OCI-LY1 (cell line): ENCODE results near the gene SH3YL1.

Experiments used
- H2AFZ ChIP-seq: fragments of 200-600 bp; sonication (generic), shearing (Covaris generic); 2 replicates; pipeline ENCODE4 v1.6.0; 2014; ENCODE audit warnings: antibody characterized with exemption, mild to moderate bottlenecking, low read length
- H3F3A ChIP-seq: fragments of 200-600 bp; sonication (generic), shearing (Covaris generic); 2 replicates; pipeline ENCODE4 v1.6.0; 2014; ENCODE audit warnings: mild to moderate bottlenecking, antibody characterized with exemption, low read length, moderate library complexity; ENCODE audit not compliant: insufficient read depth
- H3K27ac ChIP-seq: fragments of 200-600 bp; sonication (generic); 2 replicates; pipeline ENCODE4 v1.5.1; 2014; ENCODE audit warnings: low read length, mixed run types, mild to moderate bottlenecking, low read depth; ENCODE audit not compliant: poor library complexity, severe bottlenecking
- H3K27me3 ChIP-seq: fragments of 200-600 bp; sonication (generic); 2 replicates; pipeline ENCODE4 v1.6.0; 2014; ENCODE audit warnings: antibody characterized with exemption, mild to moderate bottlenecking, low read length, moderate library complexity; ENCODE audit not compliant: insufficient read depth
- H3K36me3 ChIP-seq: fragments of 200-600 bp; sonication (generic); 2 replicates; pipeline ENCODE4 v1.6.1; 2014; ENCODE audit warnings: mild to moderate bottlenecking, antibody characterized with exemption, low read length, moderate library complexity, mixed read lengths; ENCODE audit not compliant: insufficient read depth
- H3K4me1 ChIP-seq: fragments of 200-600 bp; sonication (generic); 2 replicates; pipeline ENCODE4 v1.5.1; 2014; ENCODE audit warnings: mild to moderate bottlenecking, low read length, moderate library complexity; ENCODE audit not compliant: insufficient read depth, severe bottlenecking
- H3K4me2 ChIP-seq: fragments of 200-600 bp; sonication (generic), shearing (Covaris generic); 2 replicates; pipeline ENCODE4 v1.6.1; 2014; ENCODE audit warnings: low read length
- H3K4me3 ChIP-seq: fragments of 200-600 bp; sonication (generic); 2 replicates; pipeline ENCODE4 v1.5.1; 2014; ENCODE audit warnings: low read length, low read depth, mild to moderate bottlenecking, mixed read lengths; ENCODE audit not compliant: poor library complexity, severe bottlenecking
- H3K79me2 ChIP-seq: fragments of 200-600 bp; shearing (Covaris generic); 2 replicates; pipeline ENCODE4 v1.6.1; 2016; ENCODE audit warnings: mixed run types, low read length, mixed read lengths; ENCODE audit not compliant: insufficient read depth
- H3K9ac ChIP-seq: fragments of 200-600 bp; sonication (generic), shearing (Covaris generic); 2 replicates; pipeline ENCODE4 v1.6.1; 2014; ENCODE audit warnings: mild to moderate bottlenecking, low read length, mixed read lengths
- H3K9me2 ChIP-seq: fragments of 200-600 bp; sonication (generic), shearing (Covaris generic); 2 replicates; pipeline ENCODE4 v1.6.1; 2014; ENCODE audit warnings: low read depth, mild to moderate bottlenecking, low read length, mixed read lengths
- H3K9me3 ChIP-seq: fragments of 200-600 bp; shearing (Covaris generic); 2 replicates; pipeline ENCODE4 v1.6.1; 2014; ENCODE audit warnings: low read length, mixed read lengths
- H4K20me1 ChIP-seq: fragments of 200-600 bp; sonication (generic), shearing (Covaris generic); 2 replicates; pipeline ENCODE4 v1.6.0; 2016; ENCODE audit warnings: mild to moderate bottlenecking, low read length; ENCODE audit not compliant: insufficient read depth
- CTCF ChIP-seq: fragments of 200-600 bp; sonication (generic), shearing (Covaris generic); IDR thresholded peaks from 2 replicates; pipeline ENCODE4 v1.5.1; 2017; ENCODE audit warnings: mild to moderate bottlenecking, antibody characterized with exemption, low read length, moderate library complexity, mixed read lengths
- EZH2 ChIP-seq: fragments of 200-600 bp; sonication (generic), shearing (Covaris generic); IDR thresholded peaks from 2 replicates; pipeline ENCODE4 v1.8.0; 2017; ENCODE audit warnings: borderline replicate concordance, mixed run types, mild to moderate bottlenecking, antibody characterized with exemption, low read length, moderate library complexity, mixed read lengths

The SH3YL1 gene

GRCh38 chr2:286774-287392 is 23.1 kb upstream of the SH3YL1 start:
- Histone ChIP-seq H3K9ac (no peak overlapping the region), H3K4me3 (peak overlapping the region; percentile 41), H3K79me2 (no peaks in the 10 kb centered on the region), H3K27me3 (no peaks in the 10 kb centered on the region), H3K4me2 (peak overlapping the region; percentile 27; the same call in 1 of the 2 replicates), H3K9me3 (no peaks in the 10 kb centered on the region), H3K27ac (no peak overlapping the region), H2AFZ (no peak overlapping the region), H4K20me1 (no peaks in the 10 kb centered on the region), H3K36me3 (peaks cover 7% of the 10 kb centered on the region), H3K9me2 (no peaks in the 10 kb centered on the region), H3K4me1 (no peaks in the 10 kb centered on the region), H3F3A (no peaks in the 10 kb centered on the region)
- TF ChIP-seq CTCF (no peak), EZH2 (no peak)

- Histone ChIP-seq H3K79me2 (no peaks in the 10 kb centered on the region), H3K9ac (no peak overlapping the region), H3K27me3 (no peaks in the 10 kb centered on the region)
Measured at GRCh38 chr2:286035-286434, 22.2 kb upstream of the SH3YL1 start.

GRCh38 chr2:285531-285930 is 21.7 kb upstream of the SH3YL1 start:
- Histone ChIP-seq H3K27ac (no peak overlapping the region), H3K79me2 (no peaks in the 10 kb centered on the region), H3K36me3 (peaks cover 20% of the 10 kb centered on the region), H2AFZ (no peak overlapping the region), H3K4me3 (no peak overlapping the region), H3K27me3 (no peaks in the 10 kb centered on the region), H3K4me2 (no peak overlapping the region), H3K9me2 (no peaks in the 10 kb centered on the region), H3K4me1 (no peaks in the 10 kb centered on the region), H3K9me3 (no peaks in the 10 kb centered on the region), H3F3A (no peaks in the 10 kb centered on the region), H4K20me1 (no peaks in the 10 kb centered on the region), H3K9ac (no peak overlapping the region)
- TF ChIP-seq CTCF: no peak
- no peak for TF ChIP-seq EZH2

More at GRCh38 chr2:286035-286434, 22.2 kb upstream of the SH3YL1 start:
- Histone ChIP-seq H3K27ac (no peak overlapping the region), H3F3A (no peaks in the 10 kb centered on the region), H3K9me2 (no peaks in the 10 kb centered on the region), H2AFZ (no peak overlapping the region), H3K36me3 (peaks cover 15% of the 10 kb centered on the region), H4K20me1 (no peaks in the 10 kb centered on the region), H3K4me1 (no peaks in the 10 kb centered on the region), H3K9me3 (no peaks in the 10 kb centered on the region), H3K4me3 (no peak overlapping the region), H3K4me2 (no peak overlapping the region)
- TF ChIP-seq CTCF (no peak), EZH2 (no peak)
